ENCODE measurements around the gene EIPR1.

The EIPR1 gene

GRCh38 chr2:3168230-3168891 is 209.3 kb downstream of the EIPR1 start:
- no peak for DNase-seq (ENCODE audit: low read depth)
- no peak for TF ChIP-seq CTCF (conservative IDR thresholded peaks at IDR 0.05; ENCODE audit: low read depth, low read length)
- no peak overlapping the region for H3K4me3 ChIP-seq (ENCODE audit: low read length)

DNA sequence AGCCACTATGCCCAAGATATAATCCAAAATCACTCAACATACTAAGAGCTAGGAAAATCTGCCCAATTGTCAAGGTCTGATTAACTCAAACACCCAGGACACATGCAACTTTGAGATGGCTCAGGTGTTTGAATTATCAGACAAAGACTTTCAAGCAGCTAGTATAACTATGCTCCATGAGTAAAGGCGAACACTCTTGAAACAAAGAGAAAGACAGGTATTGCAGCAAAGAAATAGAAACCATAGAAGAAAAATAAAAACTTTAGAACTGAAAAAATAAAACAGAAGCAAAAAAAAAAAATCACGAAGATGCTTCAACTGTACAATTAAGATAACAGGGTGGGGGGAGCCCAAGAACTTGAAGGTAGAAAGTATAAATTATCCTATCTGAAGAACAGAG is 214.2 kb downstream of the EIPR1 start:
- no peak for DNase-seq (ENCODE audit: low read depth)
- H3K4me3 ChIP-seq (ENCODE audit: low read length): no peak overlapping the region
- TF ChIP-seq CTCF (conservative IDR thresholded peaks at IDR 0.05; ENCODE audit: low read depth, low read length): no peak

- no peak overlapping the region for H3K4me3 ChIP-seq (ENCODE audit: low read length)
- no peak for TF ChIP-seq CTCF (conservative IDR thresholded peaks at IDR 0.05; ENCODE audit: low read depth, low read length)
- no peak for DNase-seq (ENCODE audit: low read depth)
Observed at GRCh38 chr2:3162442-3163077, 215.1 kb downstream of the EIPR1 start.

- no peak for TF ChIP-seq CTCF (conservative IDR thresholded peaks at IDR 0.05; ENCODE audit: low read depth, low read length)
- no peak for DNase-seq (ENCODE audit: low read depth)
Observed at GRCh38 chr2:3160751-3161330, 216.8 kb downstream of the EIPR1 start.

DNA sequence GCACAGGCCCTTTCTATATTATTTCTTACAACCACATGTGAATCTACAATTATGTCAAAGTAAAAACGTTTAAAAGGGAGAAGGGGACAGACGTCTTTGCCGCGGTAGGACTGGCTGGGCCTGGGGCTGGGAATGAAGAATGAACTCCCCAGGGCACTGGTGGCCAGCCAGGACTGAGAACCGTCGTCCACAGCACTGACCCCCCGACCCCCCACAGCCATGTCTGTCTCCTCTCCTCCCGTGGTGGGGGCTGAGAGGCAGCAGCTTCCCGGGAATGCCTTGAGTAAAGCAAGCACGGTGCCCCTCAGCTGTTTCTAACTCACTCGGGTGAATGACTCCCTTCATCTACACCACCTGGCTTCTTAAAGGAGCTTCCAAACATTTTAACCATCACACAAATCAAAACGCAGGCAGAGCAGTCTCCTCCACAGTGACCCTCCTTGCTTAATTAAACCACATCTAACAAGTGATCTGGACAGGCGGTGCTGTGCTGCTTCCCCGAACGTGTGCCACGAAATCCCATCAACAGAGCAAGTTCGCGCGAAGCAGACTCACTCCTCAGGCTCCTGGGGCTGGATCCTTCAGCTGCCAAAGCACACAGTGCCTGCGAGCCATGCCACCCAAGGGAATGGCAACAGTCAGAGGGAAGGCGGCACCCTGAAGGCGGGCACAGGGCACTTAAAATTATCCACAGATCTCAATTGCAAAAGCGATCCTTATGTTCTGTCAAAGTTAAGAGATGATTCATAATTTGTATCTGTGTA is 217.7 kb downstream of the EIPR1 start:
- no peak for DNase-seq (ENCODE audit: low read depth)
- TF ChIP-seq CTCF (conservative IDR thresholded peaks at IDR 0.05; ENCODE audit: low read depth, low read length): no peak
- no peak overlapping the region for H3K4me3 ChIP-seq (ENCODE audit: low read length)

More at GRCh38 chr2:3160751-3161330, 216.8 kb downstream of the EIPR1 start:
- H3K4me3 ChIP-seq (ENCODE audit: low read length): no peak overlapping the region

GRCh38 chr2:3154700-3155099 is 222.9 kb downstream of the EIPR1 start:
- no peak overlapping the region for H3K4me3 ChIP-seq (ENCODE audit: low read length)
- TF ChIP-seq CTCF (conservative IDR thresholded peaks at IDR 0.05; ENCODE audit: low read depth, low read length): no peak
- DNase-seq (ENCODE audit: low read depth): no peak

Data from retinal pigment epithelial cell (primary cell).